Lung (tissue), 12 donors: ENCODE data around the gene VDAC1. TPM values are rescaled to one million over a fixed set of nuclear protein-coding genes. Genes with fewer than 3 reads are reported as not detected.

Experiments used
- ATAC-seq: fragments of 200-7000 bp; cut with Tn5 transposase; one replicate; pipeline ENCODE4 v1.9.1; 2020; ENCODE audit warnings: moderate number of reproducible peaks; ENCODE audit not compliant: insufficient read depth, low FRiP score
- DNase-seq, 3 donors: peaks; one replicate each; pipeline ENCODE4 v3.0.0-alpha.2; 2013 to 2017
- H3K27ac ChIP-seq, 2 donors: one replicate each; pipeline ENCODE4 v1.5.1; 2013; ENCODE audit warnings: mild to moderate bottlenecking in 2 of 2, moderate library complexity in 2 of 2, control low read depth in 1 of 2, inconsistent platforms in 1 of 2, low read depth in 1 of 2, low read length in 1 of 2
- H3K27me3 ChIP-seq, 3 donors: one replicate each; pipeline ENCODE4 v1.5.1; 2013; ENCODE audit warnings: low read length in 2 of 3; ENCODE audit not compliant: control insufficient read depth in 3 of 3, insufficient read depth in 3 of 3
- H3K36me3 ChIP-seq, 4 donors: one replicate each; pipeline ENCODE4 v1.5.1; 2013; ENCODE audit warnings: low read length in 4 of 4, mild to moderate bottlenecking in 1 of 4, moderate library complexity in 1 of 4; ENCODE audit not compliant: control insufficient read depth in 4 of 4, insufficient read depth in 4 of 4
- H3K4me1 ChIP-seq, 5 donors: one replicate each; pipeline ENCODE4 v1.5.1; 2013; ENCODE audit warnings: low read length in 5 of 5, mild to moderate bottlenecking in 2 of 5, moderate library complexity in 1 of 5; ENCODE audit not compliant: control insufficient read depth in 5 of 5, insufficient read depth in 5 of 5
- H3K4me3 ChIP-seq: one replicate; pipeline ENCODE4 v1.5.1; 2013; ENCODE audit warnings: mild to moderate bottlenecking, control low read depth, moderate library complexity
- H3K9ac ChIP-seq, 2 donors: one replicate each; pipeline ENCODE4 v1.5.1; 2013; ENCODE audit warnings: low read length in 2 of 2, control low read depth in 1 of 2; ENCODE audit not compliant: insufficient read depth in 1 of 2
- H3K9me3 ChIP-seq, 4 donors: one replicate each; pipeline ENCODE4 v1.5.1; 2013; ENCODE audit warnings: low read length in 3 of 4, mild to moderate bottlenecking in 1 of 4, moderate library complexity in 1 of 4; ENCODE audit not compliant: control insufficient read depth in 4 of 4, insufficient read depth in 3 of 4
- CTCF ChIP-seq: IDR thresholded peaks from 2 replicates; pipeline ENCODE4 v1.5.1; 2012; ENCODE audit warnings: mild to moderate bottlenecking; ENCODE audit errors: control extremely low read depth, extremely low read depth
- WGBS, 2 donors: extraction: QIAGEN DNeasy Blood & Tissue Kit; methylation state at CpG; one replicate each; pipeline ENCODE4 v1.1.7; 2013; 5-methylcytosine and 5-hydroxymethylcytosine counted together
- polyA plus RNA-seq, 2 donors: library from polyadenylated mRNA; stranded (reverse); fragments of 200-250 nt; gene quantifications; one replicate each; pipeline ENCODE4 v1.2.1, GENCODE V29; 2013
- total RNA-seq, 2 donors: library from RNA; depleted of rRNA in 1 of 2; stranded (reverse); fragments of >200 nt in 1 of 2; gene quantifications; one replicate each; pipeline ENCODE4 v1.2.1, GENCODE V29; 2014 to 2021
- donor health status: control.
- donor health status: control.
- donor health status: Bipolar disorder and iron deficiency.
- donor health status: healthy.
- donor health status: DM: yes; HTN: yes; CAD: no.

The VDAC1 gene
- total and polyA plus RNA-seq, 4 donors: 107 to 136 (median 120) TPM

- Histone ChIP-seq H3K9me3 (no peaks in the 10 kb centered on the region), H3K4me1 (peaks cover 13 to 35% (median 28%) of the 10 kb centered on the region in 5 donors), H3K27ac (no peak overlapping the region), H3K4me3 (no peak overlapping the region), H3K9ac (no peak overlapping the region), H3K36me3 (peaks cover 0 to 8% (median 2%) of the 10 kb centered on the region in 4 donors), H3K27me3 (no peaks in the 10 kb centered on the region)
- DNase-seq: no peak
- no peak for TF ChIP-seq CTCF
- WGBS, 2 donors: 90 to 98% methylated on average over 5 of the region's 5 CpGs
- no peak for ATAC-seq
Measured at GRCh38 chr5:134000091-134000511, 4.7 kb downstream of the VDAC1 start.

GRCh38 chr5:133998807-133999206 is 6.0 kb downstream of the VDAC1 start:
- 94% methylated on average over 7 of the region's 7 CpGs for WGBS, 2 donors
- no peak for TF ChIP-seq CTCF
- DNase-seq (no peak), ATAC-seq (no peak)
- Histone ChIP-seq H3K27me3 (no peaks in the 10 kb centered on the region), H3K36me3 (peaks cover 0 to 8% (median 2%) of the 10 kb centered on the region in 4 donors), H3K4me1 (peaks cover 14 to 44% (median 30%) of the 10 kb centered on the region in 5 donors), H3K4me3 (no peak overlapping the region), H3K9ac (no peak overlapping the region), H3K27ac (no peak overlapping the region), H3K9me3 (no peaks in the 10 kb centered on the region)

GRCh38 chr5:133998042-133998441 is 6.7 kb downstream of the VDAC1 start:
- no peak overlapping the region for H3K9ac ChIP-seq
- WGBS, 2 donors: 88 to 91% methylated on average over 6 of the region's 6 CpGs
- no peaks in the 10 kb centered on the region for H3K9me3 ChIP-seq
- peaks cover 0 to 8% (median 2%) of the 10 kb centered on the region in 4 donors for H3K36me3 ChIP-seq
- no peak for TF ChIP-seq CTCF
- peaks cover 18 to 40% (median 35%) of the 10 kb centered on the region in 5 donors for H3K4me1 ChIP-seq
- no peak overlapping the region for H3K4me3 ChIP-seq
- ATAC-seq: no peak
- no peak overlapping the region for H3K27ac ChIP-seq
- no peaks in the 10 kb centered on the region for H3K27me3 ChIP-seq
- DNase-seq: no peak

GRCh38 chr5:133996683-133997252 is 8.0 kb downstream of the VDAC1 start:
- peaks cover 20 to 37% (median 28%) of the 10 kb centered on the region in 5 donors for H3K4me1 ChIP-seq
- no peaks in the 10 kb centered on the region for H3K27me3 ChIP-seq
- WGBS, 2 donors: 85 to 86% methylated on average over 3 of the region's 3 CpGs
- no peak overlapping the region for H3K9ac ChIP-seq
- no peak overlapping the region for H3K4me3 ChIP-seq
- H3K36me3 ChIP-seq: peaks cover 0 to 8% (median 2%) of the 10 kb centered on the region in 4 donors
- no peak overlapping the region for H3K27ac ChIP-seq
- no peak for TF ChIP-seq CTCF
- DNase-seq (no peak), ATAC-seq (no peak)
- no peaks in the 10 kb centered on the region for H3K9me3 ChIP-seq
